SIG-M5 (cell line): ENCODE results near the gene ORAI2.
"Not testable (repeated sequence)": the region's sequence is repeated elsewhere in the genome, so short reads cannot be mapped to it uniquely, and the experiment has no call there.

ENCODE experiments used
- DNase-seq: peaks from one replicate; lab custom pipeline; 2025; lab: John Stamatoyannopoulos, UW

Gene ORAI2

DNA sequence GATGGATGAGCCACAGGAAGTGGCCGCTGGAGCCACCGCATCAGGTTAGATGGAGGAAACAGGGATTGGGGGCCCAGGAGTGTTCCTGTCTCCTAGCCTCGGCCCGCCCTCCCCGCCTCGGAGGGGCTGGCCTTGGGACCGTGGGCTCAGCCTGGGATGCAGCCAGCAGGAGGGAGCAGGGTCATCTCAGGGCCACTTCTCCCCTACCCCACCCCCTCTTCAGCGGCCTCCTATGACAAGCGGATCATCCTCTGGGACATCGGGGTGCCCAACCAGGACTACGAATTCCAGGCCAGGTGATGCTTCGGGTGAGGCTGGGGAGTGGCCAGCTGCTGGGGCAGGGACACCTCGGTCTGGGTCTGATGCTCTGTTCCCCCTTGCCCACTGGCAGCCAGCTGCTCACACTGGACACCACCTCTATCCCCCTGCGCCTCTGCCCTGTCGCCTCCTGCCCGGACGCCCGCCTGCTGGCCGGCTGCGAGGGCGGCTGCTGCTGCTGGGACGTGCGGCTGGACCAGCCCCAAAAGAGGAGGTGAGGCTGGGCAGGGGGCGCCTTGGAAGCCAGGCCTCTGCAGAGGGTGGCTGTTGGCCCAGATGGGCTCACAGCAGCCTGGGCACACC lies 36.1 kb downstream of the ORAI2 start:
- no peak for DNase-seq

DNA sequence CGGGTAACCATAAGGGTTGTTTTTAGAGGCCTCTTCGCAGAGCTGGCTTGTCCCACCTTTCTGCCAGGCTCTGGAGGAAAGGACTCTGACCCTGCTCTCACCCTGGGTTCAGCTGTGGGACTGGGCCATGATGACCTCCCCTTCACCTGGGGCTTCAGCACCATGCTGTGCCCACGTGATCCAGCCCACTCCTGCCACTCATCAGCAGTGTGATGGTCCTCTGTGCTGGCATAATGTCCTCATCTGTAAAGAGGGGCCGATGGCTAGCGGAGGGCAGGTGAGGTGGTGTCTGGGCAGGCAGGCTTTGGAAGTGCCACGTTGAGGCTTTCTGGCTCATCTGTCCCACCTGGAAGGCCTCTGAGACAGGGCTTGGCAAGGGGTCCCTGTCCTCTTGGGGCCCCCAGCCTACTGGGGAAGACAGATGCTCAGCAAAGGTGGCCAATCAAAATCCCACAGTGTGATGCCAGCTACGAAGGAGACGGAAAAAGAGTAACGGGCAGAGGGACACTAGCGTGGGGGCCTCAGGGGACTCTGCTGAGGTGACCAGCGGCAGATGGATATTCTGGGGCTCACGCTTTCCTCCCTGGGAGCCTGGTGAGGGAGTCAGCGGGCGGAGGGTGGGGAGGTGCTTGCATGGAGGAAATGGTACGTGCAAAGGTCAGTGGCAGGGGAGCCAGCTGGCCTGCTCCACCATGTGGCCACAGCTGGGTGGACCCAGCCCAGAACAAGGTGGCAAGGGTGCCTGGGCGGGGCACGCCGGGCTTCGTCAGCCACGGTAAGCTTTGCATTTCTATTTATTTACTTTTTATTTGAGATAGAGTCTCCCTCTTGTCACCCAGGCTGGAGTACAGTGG lies 36.8 kb downstream of the ORAI2 start:
- DNase-seq = no peak

DNA sequence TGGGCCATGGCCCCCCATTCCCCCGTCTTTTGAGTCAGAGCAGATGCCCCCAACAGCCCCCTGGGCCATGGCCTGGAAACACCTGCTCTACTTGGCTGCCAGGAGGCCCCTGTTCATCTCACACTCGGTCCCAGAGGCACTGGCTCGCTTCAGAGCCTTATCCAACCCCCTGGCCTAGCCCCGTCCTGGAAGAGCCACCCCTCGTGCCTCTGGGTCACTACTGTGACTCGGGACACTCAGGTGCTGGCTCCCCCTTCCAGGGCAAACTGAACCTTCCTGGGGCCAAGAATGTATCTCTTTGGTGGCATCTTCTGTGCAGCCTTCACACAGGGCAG lies 38.4 kb downstream of the ORAI2 start:
- DNase-seq = no peak

DNA sequence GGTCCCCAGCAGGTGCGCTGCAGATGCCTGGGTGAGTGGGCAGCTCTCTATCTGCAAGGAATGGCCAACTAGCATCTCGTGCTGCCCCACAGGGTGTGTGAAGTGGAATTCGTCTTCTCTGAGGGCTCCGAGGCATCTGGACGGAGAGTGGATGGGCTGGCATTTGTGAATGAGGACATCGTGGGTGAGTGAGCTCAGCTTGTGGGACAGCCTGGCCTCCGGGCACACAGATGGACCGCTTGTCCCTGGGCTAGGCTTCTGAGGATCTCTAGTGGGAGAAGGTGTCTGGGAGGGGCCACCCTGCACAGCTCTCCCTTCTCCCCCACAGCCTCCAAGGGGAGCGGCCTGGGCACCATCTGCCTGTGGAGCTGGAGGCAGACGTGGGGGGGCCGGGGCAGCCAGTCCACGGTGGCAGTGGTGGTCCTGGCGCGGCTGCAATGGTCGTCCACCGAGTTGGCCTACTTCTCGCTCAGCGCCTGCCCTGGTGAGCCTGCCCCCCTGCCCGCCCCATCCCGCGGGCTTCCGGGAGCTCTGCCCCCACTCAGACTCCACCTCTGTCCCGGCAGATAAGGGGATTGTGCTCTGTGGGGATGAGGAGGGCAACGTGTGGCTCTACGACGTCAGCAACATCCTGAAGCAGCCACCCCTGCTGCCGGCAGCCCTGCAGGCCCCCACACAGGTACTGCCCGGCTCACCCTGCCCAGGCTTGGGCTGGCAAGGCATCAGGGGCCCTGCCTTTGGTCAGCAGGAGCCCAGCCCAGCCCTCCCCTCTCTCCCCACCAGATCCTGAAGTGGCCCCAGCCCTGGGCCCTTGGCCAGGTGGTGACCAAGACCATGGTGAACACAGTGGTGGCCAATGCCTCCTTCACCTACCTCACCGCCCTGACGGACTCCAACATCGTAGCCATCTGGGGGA lies 39.0 kb downstream of the ORAI2 start:
- DNase-seq = no peak

DNA sequence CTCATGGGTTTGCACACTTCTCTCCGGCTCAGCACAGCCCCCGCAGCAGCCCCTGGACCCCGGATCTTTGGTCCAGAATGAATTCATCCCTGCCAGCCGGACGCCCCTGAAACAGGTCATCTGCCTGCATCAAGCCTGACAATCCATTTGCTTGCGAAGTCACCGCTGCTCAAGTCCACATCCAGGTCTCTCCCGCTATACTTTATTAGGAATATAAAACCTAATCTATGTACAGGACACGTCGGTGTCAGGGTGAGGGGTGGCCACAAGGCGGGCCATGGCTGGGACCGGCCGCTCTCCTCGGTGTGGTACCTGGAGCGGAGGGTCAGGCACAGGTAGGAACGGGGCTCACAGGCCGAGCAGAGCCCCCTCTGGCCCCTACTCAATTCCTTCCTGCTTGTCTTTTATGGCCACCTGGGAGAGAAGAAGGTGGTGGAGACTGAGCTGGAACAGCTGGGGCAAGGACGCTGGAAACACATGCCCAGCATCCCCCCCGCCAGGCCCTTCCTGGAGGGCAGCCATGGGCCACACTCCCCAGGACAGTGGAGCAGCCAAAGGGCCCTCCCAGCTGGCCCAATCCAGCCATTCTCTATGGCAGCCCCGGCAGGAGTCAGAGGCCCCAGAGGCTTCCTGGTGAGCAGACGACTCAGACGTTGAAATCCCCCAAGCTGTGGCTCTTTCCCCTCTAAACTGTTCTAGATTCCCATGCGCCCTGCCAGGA lies 40.1 kb downstream of the ORAI2 start:
- DNase-seq = no peak

DNA sequence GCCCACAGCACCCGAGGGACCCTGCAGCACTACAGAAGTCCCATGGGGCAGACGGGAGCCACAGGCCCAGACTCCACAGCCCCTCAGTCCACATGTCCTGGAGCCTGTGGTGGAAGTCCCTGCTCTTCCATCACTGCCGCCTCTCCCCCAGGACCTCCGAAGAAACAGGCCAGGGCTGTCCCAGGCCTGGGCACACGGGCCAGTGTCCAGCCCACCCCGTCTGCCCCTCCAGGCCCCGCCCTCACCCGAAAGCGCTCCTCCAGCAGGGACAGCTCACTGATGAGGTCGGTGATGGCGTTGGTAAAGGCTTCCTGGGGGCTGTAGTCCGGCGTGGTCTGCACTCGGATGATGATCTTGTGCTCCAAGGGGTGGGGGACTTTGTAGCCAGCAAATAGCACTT lies 40.7 kb downstream of the ORAI2 start:
- DNase-seq = not testable (repeated sequence)

DNA sequence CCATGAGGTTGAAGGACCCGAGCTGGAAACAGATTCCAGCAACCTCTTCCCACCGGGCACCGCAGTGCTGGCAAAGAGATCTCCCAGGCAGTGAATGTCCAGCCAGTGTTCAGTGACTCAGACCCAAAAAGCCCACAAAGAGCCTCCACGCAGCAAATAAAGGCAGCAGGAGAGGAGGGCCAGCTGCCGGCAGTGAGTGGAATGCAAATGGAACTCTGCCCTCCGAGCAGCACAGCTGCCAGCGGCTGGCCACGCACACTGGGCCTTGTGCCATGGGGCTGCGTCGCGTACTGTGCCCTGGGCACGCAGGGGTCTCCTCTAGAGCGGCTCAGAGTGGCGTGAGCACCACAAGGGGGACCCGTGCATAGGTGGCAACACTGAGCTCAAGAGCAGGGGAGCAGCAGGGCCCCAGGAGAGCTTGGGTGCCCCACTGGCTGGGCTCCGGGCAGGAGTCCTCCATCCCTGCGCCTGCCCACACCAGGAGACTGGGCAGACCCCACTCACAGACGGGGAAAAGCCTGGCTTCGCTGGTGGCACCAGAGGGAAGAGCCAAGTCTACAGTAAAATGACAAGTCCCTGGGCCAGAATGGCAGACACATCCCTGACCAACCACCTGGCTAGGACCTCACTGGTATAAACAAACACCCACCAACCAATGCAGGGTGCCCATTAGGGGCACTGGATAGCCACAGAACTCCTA lies 41.5 kb downstream of the ORAI2 start:
- DNase-seq = not testable (repeated sequence)

DNA sequence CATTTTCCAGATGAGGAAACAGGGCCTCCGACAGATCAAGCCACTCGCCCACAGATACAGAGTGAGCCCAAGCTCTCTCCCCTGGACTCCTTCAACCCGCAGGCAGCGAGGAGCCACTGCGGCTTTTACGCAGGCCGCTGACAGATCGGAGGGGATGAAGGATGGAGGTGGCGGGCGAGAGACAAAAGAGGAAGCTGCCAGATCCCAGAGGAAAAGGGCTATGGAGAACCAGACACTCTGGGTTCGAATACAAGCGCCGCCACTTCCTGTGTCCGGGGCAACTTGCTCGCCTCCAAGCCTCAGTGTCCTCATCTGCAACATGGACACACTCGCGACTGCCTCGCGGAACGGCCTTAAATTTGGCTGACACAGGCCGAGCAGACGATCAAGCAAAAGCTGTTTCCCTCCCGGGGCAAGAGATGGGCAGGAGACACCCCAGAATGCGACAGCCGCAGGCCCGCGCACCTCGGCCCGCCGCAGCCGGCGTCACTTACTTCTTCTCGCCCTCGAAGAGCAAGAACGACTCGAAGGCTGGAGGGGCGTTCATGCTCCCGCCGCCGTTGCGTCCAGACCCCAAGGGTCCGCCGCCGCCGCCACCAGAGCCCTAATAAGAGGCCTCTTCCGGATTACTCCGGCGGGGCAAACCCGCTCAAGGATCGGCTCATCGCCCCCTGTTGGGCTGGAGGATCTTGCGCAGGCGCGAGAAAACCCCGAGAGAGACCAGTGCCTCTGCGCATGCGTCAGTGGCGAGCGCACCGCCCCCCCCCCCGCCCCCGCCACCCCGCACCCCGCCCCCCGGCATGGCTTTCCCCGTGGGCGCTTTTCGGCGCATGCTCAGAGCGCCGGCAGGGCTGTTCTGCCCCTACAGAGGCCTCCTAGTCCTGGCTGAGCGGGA lies 45.2 kb downstream of the ORAI2 start, which contains the start of gene POLR2J:
TSS of gene POLR2J (minus strand) at position 609 of the 895 bp plus-strand sequence. CDS start at position 547, 62 bp downstream.
- not testable (repeated sequence) for DNase-seq

DNA sequence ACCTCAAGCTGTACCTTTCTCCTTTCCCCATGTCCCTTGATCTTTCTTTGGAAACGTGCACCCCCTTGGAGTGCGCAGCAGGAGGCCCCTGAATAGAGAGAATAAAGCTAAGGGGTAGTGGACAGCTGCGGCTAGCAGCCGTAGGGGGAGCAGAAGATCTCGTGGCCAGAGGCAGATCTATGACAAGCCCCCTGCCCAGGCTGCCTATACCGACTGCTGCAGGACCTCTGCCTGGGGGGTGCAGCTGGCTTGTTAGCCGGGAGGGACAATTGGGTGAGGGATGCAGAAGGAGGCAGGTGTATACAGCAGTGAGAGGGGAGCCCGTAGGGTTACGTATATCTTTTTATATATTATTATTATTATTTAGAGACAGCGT lies 45.8 kb downstream of the ORAI2 start:
- not testable (repeated sequence) for DNase-seq

DNA sequence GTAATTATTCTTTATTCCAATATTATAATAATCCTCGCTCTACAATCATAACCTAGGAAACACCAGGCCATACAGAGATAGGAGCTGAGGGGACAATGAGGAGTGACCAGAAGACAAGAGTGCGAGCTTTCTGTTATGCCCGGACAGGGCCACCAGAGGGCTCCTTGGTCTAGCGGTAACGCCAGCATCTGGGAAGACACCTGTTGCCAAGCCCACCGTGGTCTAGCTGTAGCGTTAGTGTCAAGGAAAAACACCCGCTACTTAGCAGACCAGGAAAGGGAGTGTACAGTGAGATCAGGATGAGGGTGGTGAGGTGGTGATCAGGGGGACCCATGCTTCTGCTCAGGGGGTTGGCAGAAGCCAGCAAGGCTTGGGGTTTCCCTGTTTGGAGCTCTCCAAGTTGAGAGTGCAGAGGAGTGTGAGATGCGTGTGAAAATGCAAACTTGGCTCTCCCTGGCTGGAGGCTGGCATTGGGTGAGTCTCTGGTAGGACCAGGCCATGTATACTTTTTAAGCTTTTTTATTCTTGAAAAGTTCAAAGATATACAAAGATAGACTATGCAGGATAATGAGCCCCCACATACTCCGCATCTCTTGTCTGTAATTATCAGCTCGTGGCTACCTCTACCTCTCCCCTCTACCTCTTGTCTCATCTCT lies 46.7 kb downstream of the ORAI2 start:
- DNase-seq = not testable (repeated sequence)

DNA sequence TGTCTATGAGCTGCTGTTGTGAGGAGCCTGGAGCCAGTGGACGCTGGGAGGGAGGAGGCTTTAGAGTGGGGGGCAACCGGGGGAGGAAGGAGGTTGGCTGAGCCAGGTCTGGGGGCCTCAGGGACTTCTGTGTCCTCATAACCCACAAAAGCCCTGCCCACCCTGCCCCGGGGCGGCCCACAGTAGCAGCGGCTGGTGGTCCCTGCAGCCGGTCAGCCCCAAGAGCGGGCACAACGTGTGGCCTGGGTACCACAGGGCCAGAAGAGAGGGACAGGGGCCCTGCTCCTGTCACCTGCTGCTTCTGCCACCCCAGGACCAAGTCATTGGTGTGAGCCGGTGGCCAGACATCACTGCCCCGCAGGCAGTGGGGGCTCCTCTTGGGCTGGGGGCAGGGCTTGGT lies 48.6 kb downstream of the ORAI2 start:
- DNase-seq = not testable (repeated sequence)

DNA sequence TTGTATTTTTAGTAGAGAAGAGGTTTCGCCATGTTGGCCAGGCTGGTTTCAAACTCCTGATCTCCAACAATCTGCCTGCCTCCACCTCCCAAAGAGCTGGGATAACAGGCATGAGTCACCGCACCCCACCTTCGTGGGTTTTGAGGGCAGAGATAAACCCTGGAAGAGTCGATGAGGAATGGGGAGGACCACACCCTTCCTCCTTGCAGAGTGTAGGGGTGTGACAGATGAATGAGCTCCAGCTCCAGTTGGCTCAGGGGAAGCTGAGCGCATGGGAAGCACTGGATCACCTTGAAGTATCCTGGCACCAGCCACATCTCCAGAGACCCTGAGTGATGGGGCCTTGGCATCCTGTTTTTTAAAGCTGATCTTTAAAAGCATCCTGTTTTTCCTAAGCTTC lies 50.9 kb downstream of the ORAI2 start:
- DNase-seq = not testable (repeated sequence)

DNA sequence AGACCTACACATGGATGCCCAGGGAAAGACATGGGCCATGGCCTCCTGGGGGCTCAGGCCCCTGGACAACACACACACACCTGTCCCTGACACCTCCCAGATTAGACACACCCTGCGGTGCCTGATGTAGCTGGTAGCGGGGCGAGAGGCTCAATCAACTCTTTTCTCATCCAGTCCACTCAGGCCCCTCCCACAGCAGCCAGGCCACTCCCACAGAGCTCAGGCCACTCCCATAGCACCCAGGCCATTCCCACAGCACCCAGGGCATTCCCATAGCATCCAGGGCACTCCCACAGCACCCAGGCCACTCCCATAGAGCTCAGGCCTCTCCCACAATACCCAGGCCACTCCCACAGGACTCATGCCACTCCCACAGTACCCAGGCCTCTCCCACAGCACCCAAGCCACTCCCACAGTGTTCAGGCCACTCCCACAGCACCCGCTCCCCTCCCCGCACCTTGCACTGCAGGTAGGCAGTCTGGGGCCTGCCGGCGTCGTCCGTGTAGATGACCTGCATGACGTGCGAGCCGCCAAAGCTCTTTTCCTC lies 57.2 kb downstream of the ORAI2 start:
- not testable (repeated sequence) for DNase-seq

DNA sequence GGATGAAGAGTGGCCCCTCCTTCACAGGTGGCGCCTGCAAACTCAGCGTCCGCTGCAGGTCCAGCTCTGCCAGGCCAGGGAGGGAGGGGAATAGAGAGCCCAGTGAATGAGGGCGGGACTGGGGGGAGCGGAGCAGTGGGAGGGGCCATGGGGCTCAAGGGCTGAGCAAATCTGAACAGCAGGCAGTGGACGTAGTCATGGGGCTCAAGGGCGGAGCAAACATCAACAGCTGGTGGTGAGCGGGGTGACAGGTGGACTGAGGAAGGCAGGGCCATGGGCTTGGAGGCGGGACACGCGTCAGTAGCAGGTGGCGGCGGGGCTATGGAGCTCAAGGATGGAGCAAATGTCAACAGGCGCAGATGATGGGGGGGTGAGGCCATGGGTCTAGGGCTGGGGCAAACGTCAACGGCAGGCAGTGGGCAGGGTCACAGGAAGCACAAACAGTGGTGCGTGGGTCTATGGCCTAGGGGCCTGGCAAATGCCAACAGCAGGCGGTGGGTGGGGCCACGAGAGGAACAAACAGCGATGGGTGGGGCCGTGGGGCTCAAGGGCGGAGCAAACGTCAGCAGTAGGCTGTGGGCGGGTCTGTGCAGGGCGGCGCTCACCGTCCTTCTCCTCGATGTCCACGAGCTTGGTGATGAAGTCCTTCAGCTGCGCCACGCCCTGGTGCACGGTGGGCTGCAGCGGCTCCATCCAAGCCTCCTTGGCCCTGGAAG lies 60.0 kb downstream of the ORAI2 start:
- not testable (repeated sequence) for DNase-seq

DNA sequence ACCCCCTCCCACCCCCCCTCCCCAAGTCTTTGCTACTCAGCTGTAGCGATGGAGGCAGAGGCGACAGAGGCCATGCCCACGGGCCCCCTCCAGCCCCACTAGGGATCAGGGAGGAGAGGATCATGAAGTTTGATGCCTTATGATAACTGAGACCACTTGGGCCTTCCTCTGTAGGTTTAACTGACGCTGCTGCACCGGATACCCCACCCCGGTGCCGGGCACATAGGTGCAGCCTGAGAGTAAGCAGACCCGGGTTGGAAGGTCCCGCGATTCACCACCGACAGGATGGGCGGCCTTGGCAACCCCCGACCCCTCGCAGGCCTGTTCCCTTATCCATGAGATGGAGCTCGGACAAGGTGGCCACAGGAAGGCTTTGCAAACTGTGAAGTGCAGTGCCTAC lies 60.7 kb downstream of the ORAI2 start:
- not testable (repeated sequence) for DNase-seq

DNA sequence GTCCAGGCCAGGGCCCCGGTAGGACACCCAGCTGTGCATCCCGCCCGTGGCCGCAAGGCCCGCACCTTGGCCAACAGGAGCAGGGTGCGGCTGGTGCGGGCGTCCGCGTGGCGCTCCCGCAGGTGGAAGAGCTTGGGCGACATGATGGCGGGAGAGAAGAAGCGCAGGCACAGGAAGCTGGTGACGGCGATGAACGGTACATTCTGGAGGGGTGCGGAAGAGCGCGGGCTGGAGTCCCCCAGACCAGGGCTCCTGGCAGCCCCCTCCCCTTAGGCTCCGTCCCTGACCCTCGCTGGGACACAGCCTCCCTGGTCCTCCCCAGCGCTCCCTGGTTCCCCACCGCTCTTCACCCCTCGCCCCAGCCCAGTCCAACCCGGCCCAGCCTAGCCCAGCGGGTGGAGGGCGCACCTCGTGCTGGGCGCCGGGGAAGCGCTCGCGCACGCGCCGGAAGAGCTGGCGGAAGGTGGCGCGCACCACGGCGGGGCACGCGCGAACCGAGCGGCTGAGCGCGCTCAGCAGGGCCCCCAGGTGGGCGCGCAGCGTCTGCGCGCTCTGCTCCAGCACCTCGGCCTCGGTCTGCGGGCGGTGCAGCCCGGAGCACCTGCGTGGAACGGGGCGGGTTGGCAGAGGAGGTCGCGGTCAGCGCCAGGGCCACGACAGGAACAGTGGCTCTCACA lies 61.2 kb downstream of the ORAI2 start:
- DNase-seq = not testable (repeated sequence)

DNA sequence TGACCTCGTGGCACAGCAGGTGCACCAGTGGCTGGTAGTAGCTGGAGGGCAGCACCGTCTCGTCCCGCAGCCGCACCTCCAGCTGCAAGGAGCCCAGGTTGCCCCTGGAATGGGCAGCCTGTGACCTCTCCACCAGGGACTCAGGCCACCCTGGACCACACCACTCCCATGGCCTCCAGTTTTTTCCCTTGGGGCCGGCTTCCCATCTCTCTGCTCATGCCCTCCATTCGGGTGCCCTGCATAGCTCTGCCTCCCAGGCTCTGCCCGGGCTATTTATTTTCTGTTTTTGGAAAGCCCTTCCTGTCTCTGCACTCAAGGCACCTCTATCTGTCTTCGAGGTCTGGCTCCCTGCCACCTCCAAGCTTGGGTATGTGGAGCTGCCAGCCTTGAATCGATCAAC lies 63.5 kb downstream of the ORAI2 start:
- DNase-seq = not testable (repeated sequence)

DNA sequence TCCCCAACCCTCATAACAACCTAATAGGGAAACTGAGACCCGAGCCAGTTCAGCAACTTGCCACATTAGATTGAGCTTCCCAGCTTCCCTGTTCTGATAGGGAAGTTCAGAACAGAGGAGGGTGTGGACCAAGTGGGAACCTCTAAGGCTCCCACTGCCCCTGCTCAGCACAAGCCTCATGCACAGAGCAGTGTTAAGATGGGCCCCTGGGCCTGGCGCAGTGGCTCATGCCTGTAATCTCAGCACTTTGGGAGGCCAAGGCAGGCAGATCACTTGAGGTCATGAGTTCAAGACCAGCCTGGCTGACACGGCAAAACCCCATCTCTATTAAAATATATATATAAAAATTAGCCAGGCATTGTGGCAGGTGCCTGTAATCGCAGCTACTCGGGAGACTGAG lies 63.9 kb downstream of the ORAI2 start:
- not testable (repeated sequence) for DNase-seq
